ENCODE measurements around the gene KITLG. TPM values are rescaled to one million over a fixed set of nuclear protein-coding genes. Genes with fewer than 3 reads are reported as not detected.

KITLG gene
- total and polyA plus RNA-seq, 8 donors = 1.5 to 14.3 (median 5.1) TPM

DNA sequence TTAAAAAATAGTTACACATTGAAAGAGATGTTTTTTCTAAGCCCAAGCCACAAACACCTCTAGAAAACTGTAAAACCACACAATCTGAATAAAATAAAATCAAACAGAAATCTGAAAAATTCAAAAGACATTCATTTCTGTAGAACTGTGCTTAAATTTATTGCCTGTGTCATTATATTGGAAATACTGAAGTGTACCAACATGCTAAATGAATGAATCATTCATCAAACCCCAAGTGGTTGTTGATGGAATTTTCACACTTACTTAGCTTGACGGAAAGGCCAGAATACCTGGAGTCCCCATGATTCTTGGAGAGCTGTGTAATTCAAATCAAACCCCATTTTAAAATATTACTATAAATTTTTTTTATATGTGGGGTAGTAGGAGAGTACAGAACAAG lies 2.7 kb downstream of the KITLG start:
- no peak for ATAC-seq
- DNase-seq = no peak
- Histone ChIP-seq H3K9me3 (no peaks in the 10 kb centered on the region), H3K27ac (no peak overlapping the region), H3K4me1 (peaks cover 3 to 19% (median 12%) of the 10 kb centered on the region in 3 donors), H3K36me3 (no peaks in the 10 kb centered on the region), H3K27me3 (no peaks in the 10 kb centered on the region), H3K4me3 (no peak overlapping the region)
- TF ChIP-seq, protein P1, sequence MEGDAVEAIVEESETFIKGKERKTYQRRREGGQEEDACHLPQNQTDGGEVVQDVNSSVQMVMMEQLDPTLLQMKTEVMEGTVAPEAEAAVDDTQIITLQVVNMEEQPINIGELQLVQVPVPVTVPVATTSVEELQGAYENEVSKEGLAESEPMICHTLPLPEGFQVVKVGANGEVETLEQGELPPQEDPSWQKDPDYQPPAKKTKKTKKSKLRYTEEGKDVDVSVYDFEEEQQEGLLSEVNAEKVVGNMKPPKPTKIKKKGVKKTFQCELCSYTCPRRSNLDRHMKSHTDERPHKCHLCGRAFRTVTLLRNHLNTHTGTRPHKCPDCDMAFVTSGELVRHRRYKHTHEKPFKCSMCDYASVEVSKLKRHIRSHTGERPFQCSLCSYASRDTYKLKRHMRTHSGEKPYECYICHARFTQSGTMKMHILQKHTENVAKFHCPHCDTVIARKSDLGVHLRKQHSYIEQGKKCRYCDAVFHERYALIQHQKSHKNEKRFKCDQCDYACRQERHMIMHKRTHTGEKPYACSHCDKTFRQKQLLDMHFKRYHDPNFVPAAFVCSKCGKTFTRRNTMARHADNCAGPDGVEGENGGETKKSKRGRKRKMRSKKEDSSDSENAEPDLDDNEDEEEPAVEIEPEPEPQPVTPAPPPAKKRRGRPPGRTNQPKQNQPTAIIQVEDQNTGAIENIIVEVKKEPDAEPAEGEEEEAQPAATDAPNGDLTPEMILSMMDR (IDR thresholded peaks at IDR 0.05) = peak in 1 of 4 donors; percentile 10
- 75 to 78% methylated on average over 1 of the region's 1 CpG for WGBS, 2 donors
- intact Hi-C loops (cut with DNase I) = no loop called here
- no peak for FAIRE-seq

DNA sequence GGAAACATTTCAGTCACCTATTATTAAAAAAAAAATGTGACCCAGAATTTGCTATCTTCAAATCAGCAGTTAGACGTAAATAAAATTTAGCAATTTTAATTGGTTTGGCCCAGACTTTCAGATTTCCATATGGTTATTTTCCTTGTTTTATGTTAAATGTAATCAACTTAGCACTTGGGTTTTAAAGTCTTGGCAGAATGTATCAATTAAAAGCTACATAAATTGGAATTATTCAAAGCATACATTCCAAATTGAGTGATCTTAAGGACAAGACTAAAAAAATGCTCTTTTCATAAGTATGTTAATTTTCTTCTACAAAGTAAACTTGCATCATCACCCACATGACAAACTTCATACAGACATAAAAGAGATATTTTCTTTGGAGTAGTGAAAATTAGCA lies 3.4 kb downstream of the KITLG start:
- Histone ChIP-seq H3K27me3 (no peaks in the 10 kb centered on the region), H3K4me1 (peaks cover 7 to 19% (median 12%) of the 10 kb centered on the region in 3 donors), H3K4me3 (no peak overlapping the region), H3K9me3 (no peaks in the 10 kb centered on the region), H3K36me3 (no peaks in the 10 kb centered on the region), H3K27ac (no peak overlapping the region)
- ATAC-seq = no peak
- intact Hi-C loops (cut with DNase I) = no loop called here
- 72 to 83% methylated on average over 1 of the region's 1 CpG for WGBS, 2 donors
- no peak for DNase-seq
- TF ChIP-seq, protein P1 (IDR thresholded peaks at IDR 0.05) = no peak
- no peak for FAIRE-seq

DNA sequence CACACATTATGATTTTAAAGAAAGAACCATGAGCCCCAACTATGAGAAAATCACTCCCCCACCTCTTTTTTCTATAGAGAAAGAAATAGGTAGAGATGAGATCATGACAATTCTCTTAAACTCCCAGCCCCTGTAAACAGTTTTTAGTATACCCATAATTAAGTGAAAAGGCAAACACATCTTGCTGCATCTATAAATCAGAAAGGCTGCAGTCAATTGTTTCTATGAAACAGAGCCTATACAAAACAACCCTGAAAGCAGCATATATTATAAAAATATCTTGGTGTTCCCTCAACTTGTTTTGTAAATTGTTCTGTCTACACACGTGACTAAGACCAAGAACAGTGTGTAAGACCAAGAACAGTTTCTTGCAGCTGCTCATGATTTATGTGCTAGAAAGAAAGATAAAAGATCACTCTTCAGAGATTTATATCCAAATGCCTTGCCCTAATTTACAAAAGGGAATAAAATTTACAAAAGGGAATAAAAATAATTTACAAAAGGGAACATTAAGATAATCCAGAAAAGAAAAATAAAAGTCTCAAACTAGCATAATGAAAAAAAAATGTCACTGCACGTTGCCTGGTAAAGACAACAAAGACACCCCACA lies 4.8 kb downstream of the KITLG start:
- no peak for ATAC-seq
- no peaks in the 10 kb centered on the region for H3K9me3 ChIP-seq
- no peak for FAIRE-seq
- no peaks in the 10 kb centered on the region for H3K36me3 ChIP-seq
- H3K4me3 ChIP-seq = no peak overlapping the region
- 66 to 70% methylated on average over 2 of the region's 2 CpGs for WGBS, 2 donors
- TF ChIP-seq, protein P1 (IDR thresholded peaks at IDR 0.05) = no peak
- H3K27ac ChIP-seq = no peak overlapping the region
- no peak for DNase-seq
- no peaks in the 10 kb centered on the region for H3K27me3 ChIP-seq
- peaks cover 12 to 29% (median 12%) of the 10 kb centered on the region in 3 donors for H3K4me1 ChIP-seq
- intact Hi-C loops (cut with DNase I) = no loop called here

DNA sequence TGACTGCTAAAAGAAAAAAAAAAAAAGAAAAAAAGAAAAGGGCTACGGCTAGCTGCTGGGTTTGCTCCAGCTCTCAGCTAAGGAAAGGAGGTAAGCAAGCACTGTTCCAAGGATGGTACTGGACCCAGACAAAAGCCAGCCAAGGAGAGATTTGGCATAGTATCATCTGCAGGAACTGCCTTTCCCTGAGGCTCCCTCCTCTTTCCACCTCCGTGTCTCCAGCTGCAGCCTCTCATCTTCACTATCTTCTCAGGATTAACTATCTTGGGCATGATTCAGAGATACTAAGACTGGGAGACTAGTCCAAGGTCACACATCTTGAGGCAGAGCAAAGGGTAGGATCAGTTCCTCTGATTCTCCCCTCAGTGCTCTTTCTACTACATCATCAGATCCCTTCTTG lies 6.0 kb downstream of the KITLG start:
- DNase-seq = no peak
- FAIRE-seq = no peak
- intact Hi-C loops (cut with DNase I) = no loop called here

DNA sequence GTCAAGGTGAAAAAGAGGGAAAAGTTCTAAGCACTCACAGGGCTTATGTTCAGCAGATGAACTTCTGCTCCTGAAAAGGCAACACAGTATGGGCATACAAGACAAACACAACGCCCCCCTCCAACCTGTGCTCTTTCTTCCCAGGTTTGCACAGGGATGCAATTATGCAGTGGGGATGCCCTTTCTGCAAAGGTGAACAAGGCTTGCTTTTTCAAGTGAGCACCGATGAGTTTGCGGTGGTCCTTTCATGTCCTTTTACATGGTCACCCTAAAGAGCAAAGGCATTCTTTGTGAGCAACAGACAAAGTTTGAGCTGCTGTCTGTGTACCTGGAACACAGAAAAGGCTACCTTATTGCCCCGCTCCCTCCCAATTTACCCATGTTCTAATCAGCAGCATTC lies 6.7 kb downstream of the KITLG start:
- 91 to 96% methylated on average over 4 of the region's 4 CpGs for WGBS, 2 donors
- no peak overlapping the region for H3K27ac ChIP-seq
- TF ChIP-seq, protein P1 (IDR thresholded peaks at IDR 0.05) = no peak
- DNase-seq (no peak), ATAC-seq (no peak), FAIRE-seq (no peak)
- intact Hi-C loops (cut with DNase I) = no loop called here
- H3K4me1 ChIP-seq = peaks cover 10 to 26% (median 12%) of the 10 kb centered on the region in 3 donors
- no peak overlapping the region for H3K4me3 ChIP-seq
- H3K36me3 ChIP-seq = no peaks in the 10 kb centered on the region
- H3K27me3 ChIP-seq = no peaks in the 10 kb centered on the region
- H3K9me3 ChIP-seq = no peaks in the 10 kb centered on the region

More for the DNA sequence above, 6.0 kb downstream of the KITLG start:
- ATAC-seq = no peak
- Histone ChIP-seq H3K27me3 (no peaks in the 10 kb centered on the region), H3K9me3 (no peaks in the 10 kb centered on the region), H3K4me3 (no peak overlapping the region), H3K36me3 (no peaks in the 10 kb centered on the region), H3K4me1 (peaks cover 12 to 29% (median 12%) of the 10 kb centered on the region in 3 donors), H3K27ac (no peak overlapping the region)
- 40 to 45% methylated on average over 2 of the region's 2 CpGs for WGBS, 2 donors
- TF ChIP-seq, protein P1 (IDR thresholded peaks at IDR 0.05) = no peak

All from pancreas (tissue), 10 donors.